Trophoblast cell (in vitro differentiated cells and primary cell): ENCODE results near the gene ITSN2.

ENCODE experiments used
- DNase-seq, 2 donors: peaks; one replicate each; pipeline ENCODE4 v3.0.0-alpha.2; 2016
- H2AFZ ChIP-seq: 2 replicates; pipeline ENCODE4 v1.6.1; 2013; ENCODE audit warnings: low read length, moderate library complexity, mild to moderate bottlenecking; ENCODE audit not compliant: insufficient read depth, poor library complexity
- H2AK5ac ChIP-seq: 2 replicates; pipeline ENCODE4 v1.6.1; 2013; ENCODE audit warnings: mild to moderate bottlenecking, low read length
- H2BK120ac ChIP-seq: 2 replicates; pipeline ENCODE4 v1.6.1; 2013; ENCODE audit warnings: low read length, mild to moderate bottlenecking, moderate library complexity; ENCODE audit not compliant: insufficient read depth, poor library complexity
- H2BK12ac ChIP-seq: 2 replicates; pipeline ENCODE4 v1.6.1; 2013; ENCODE audit warnings: mild to moderate bottlenecking, low read length, moderate library complexity
- H2BK5ac ChIP-seq: 2 replicates; pipeline ENCODE4 v1.6.1; 2013; ENCODE audit warnings: low read length, low read depth, moderate library complexity, mild to moderate bottlenecking; ENCODE audit not compliant: poor library complexity
- H3K14ac ChIP-seq: 2 replicates; pipeline ENCODE4 v1.6.1; 2013; ENCODE audit warnings: mild to moderate bottlenecking, low read length
- H3K18ac ChIP-seq: 2 replicates; pipeline ENCODE4 v1.6.1; 2013; ENCODE audit warnings: mild to moderate bottlenecking, low read length
- H3K23ac ChIP-seq: 2 replicates; pipeline ENCODE4 v1.6.1; 2013; ENCODE audit warnings: low read length
- H3K27ac ChIP-seq: 2 replicates; pipeline ENCODE4 v1.5.1; 2013; ENCODE audit warnings: low read depth, mild to moderate bottlenecking, inconsistent platforms, low read length, moderate library complexity
- H3K27me3 ChIP-seq: 2 replicates; pipeline ENCODE4 v1.6.1; 2013; ENCODE audit warnings: inconsistent platforms, mild to moderate bottlenecking, low read length, moderate library complexity; ENCODE audit not compliant: insufficient read depth
- H3K36me3 ChIP-seq, 2 experiments: 1 replicate in 1 of 2; 2 replicates in 1 of 2; pipeline ENCODE4 v1.6.1; 2013; ENCODE audit warnings: low read length in 2 of 2, mild to moderate bottlenecking in 2 of 2, moderate library complexity in 1 of 2; ENCODE audit not compliant: insufficient read depth in 2 of 2, control insufficient read depth in 1 of 2
- H3K4ac ChIP-seq: 2 replicates; pipeline ENCODE4 v1.6.1; 2013; ENCODE audit warnings: low read depth, mild to moderate bottlenecking, low read length, moderate library complexity
- H3K4me1 ChIP-seq, 2 experiments: 1 replicate in 1 of 2; 2 replicates in 1 of 2; pipeline ENCODE4 v1.6.1; 2013; ENCODE audit warnings: low read length in 2 of 2, mild to moderate bottlenecking in 2 of 2, moderate library complexity in 1 of 2; ENCODE audit not compliant: insufficient read depth in 2 of 2, control insufficient read depth in 1 of 2
- H3K4me2 ChIP-seq: 2 replicates; pipeline ENCODE4 v1.6.1; 2013; ENCODE audit warnings: inconsistent platforms, mild to moderate bottlenecking, low read length, moderate library complexity
- H3K4me3 ChIP-seq: 2 replicates; pipeline ENCODE4 v1.5.1; 2013; ENCODE audit warnings: mild to moderate bottlenecking, low read depth, low read length, inconsistent platforms
- H3K79me1 ChIP-seq: one replicate; pipeline ENCODE4 v1.6.1; 2013; ENCODE audit warnings: low read length
- H3K79me2 ChIP-seq: 2 replicates; pipeline ENCODE4 v1.6.1; 2013; ENCODE audit warnings: low read length, mild to moderate bottlenecking; ENCODE audit not compliant: control insufficient read depth, insufficient read depth, poor library complexity
- H3K9ac ChIP-seq: 2 replicates; pipeline ENCODE4 v1.6.1; 2013; ENCODE audit warnings: mild to moderate bottlenecking, low read length
- H3K9me3 ChIP-seq: 2 replicates; pipeline ENCODE4 v1.6.1; 2013; ENCODE audit warnings: low read depth, mild to moderate bottlenecking, control low read depth, inconsistent platforms, low read length; ENCODE audit not compliant: insufficient read depth
- H4K12ac ChIP-seq: 2 replicates; pipeline ENCODE4 v1.6.1; 2013; ENCODE audit warnings: low read depth, mild to moderate bottlenecking, low read length, moderate library complexity
- H4K8ac ChIP-seq: 2 replicates; pipeline ENCODE4 v1.6.1; 2013; ENCODE audit warnings: low read depth, mild to moderate bottlenecking, low read length, moderate library complexity
- H4K91ac ChIP-seq: one replicate; pipeline ENCODE4 v1.6.1; 2013; ENCODE audit warnings: low read depth, mild to moderate bottlenecking, low read length, moderate library complexity
- whole genome bisulfite sequencing: extraction: QIAGEN DNeasy Blood & Tissue Kit; methylation state at CpG from one replicate; pipeline ENCODE4 v1.1.7; 2013; ENCODE audit warnings: missing lambda C conversion rate; ENCODE audit not compliant: insufficient read length, insufficient coverage; ENCODE audit errors: extremely low coverage; 5-methylcytosine and 5-hydroxymethylcytosine counted together

The ITSN2 gene

DNA sequence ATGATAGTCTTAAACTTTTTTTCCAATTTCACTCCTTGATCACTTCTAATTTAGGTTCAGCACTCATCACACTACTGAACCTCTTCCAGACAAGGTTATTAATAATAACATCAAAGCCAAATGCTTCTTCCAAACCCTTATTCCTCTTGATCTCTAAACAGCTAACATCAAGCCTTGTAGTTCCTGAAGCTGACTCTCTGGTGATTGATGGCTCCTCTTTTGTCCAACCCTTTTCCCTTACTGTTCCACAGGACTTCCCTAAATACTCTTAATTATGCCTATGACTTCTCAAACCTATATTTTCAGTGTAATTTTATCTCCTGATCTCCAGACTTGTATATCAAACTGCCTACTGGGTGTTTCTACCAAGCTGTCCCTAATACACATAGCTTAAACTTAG lies 101.6 kb downstream of the ITSN2 start:
- Histone ChIP-seq H3K14ac (no peak overlapping the region), H2BK5ac (no peak overlapping the region), H2AK5ac (no peak overlapping the region), H4K91ac (no peak overlapping the region), H3K23ac (no peak overlapping the region), H2BK120ac (no peak overlapping the region), H3K79me1 (no peaks in the 10 kb centered on the region), H3K27me3 (no peaks in the 10 kb centered on the region), H3K18ac (no peak overlapping the region), H3K9me3 (no peaks in the 10 kb centered on the region), H3K36me3 (peaks cover 0 to 3% of the 10 kb centered on the region in 2 experiments), H3K4me2 (no peak overlapping the region), H2AFZ (no peak overlapping the region), H3K79me2 (no peaks in the 10 kb centered on the region), H4K12ac (no peak overlapping the region), H3K4me3 (no peak overlapping the region), H3K4me1 (no peaks in the 10 kb centered on the region), H3K4ac (no peak overlapping the region), H2BK12ac (no peak overlapping the region), H4K8ac (no peak overlapping the region), H3K27ac (no peak overlapping the region), H3K9ac (no peak overlapping the region)
- DNase-seq, result no peak

DNA sequence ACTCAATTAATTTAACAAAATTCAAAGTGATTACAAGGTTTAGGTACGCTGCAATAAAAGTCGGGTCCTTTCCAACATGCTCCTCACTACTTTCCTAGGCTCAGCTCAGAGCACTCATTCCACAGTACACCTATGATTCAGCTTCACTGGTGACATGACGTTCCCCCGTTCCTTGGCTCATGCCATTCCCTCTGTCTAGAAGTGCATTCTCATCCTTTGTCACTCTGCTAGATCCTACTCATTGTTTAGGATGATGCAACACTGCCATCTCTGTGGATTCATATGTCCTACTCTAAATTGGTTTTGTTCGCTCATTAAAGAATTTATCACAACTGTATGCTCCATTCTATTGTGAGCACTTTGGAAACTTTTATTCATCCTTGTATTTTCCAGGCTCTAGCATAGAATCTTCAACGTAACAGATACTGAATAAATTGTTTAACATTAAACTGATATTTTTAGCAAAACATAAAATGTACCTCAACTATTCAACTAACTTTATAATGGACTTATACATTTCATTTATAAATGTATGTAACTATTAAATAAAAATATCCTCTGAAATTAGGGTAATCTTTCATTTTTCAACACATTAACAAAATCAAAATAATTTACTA lies 106.9 kb downstream of the ITSN2 start:
- H2AFZ ChIP-seq, result no peak overlapping the region
- H3K79me1 ChIP-seq, result no peaks in the 10 kb centered on the region
- no peak overlapping the region for H3K27ac ChIP-seq
- no peak overlapping the region for H2BK5ac ChIP-seq
- H3K23ac ChIP-seq, result no peak overlapping the region
- H3K9ac ChIP-seq, result no peak overlapping the region
- no peaks in the 10 kb centered on the region for H3K27me3 ChIP-seq
- no peak overlapping the region for H2AK5ac ChIP-seq
- no peak overlapping the region for H4K12ac ChIP-seq
- H3K14ac ChIP-seq, result no peak overlapping the region
- no peak overlapping the region for H3K4me2 ChIP-seq
- H2BK12ac ChIP-seq, result no peak overlapping the region
- H3K4me3 ChIP-seq, result no peak overlapping the region
- H3K18ac ChIP-seq, result no peak overlapping the region
- H2BK120ac ChIP-seq, result no peak overlapping the region
- no peaks in the 10 kb centered on the region for H3K79me2 ChIP-seq
- no peak overlapping the region for H4K8ac ChIP-seq
- no peaks in the 10 kb centered on the region for H3K4me1 ChIP-seq
- H4K91ac ChIP-seq, result no peak overlapping the region
- peak; percentile 43 to 74 for DNase-seq
- no CpG with 5 or more reads among the region's 6 CpGs for WGBS
- H3K36me3 ChIP-seq, result peaks cover 0 to 2% of the 10 kb centered on the region in 2 experiments
- H3K4ac ChIP-seq, result no peak overlapping the region
- no peaks in the 10 kb centered on the region for H3K9me3 ChIP-seq

DNA sequence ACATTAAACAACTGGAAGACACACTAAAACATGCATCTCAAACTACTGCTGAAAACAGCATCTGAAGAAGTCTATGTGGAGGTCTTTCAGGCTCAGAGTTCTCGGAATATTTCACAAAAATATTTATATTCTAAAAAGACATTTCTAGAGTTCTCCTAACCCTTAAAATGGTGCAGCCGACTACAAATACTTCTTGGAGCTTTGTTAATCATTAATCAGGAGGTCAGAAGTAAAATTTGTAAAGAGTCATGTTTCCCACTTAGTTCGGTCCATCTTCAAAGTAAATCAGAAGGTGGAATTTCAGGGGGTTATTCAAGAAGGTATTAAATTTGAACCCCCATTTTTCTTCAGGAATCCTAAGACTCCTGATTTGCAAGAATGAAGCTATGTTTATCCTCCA lies 112.7 kb downstream of the ITSN2 start:
- no peak for DNase-seq
- Histone ChIP-seq H3K23ac (no peak overlapping the region), H3K27ac (no peak overlapping the region), H2AFZ (no peak overlapping the region), H4K12ac (no peak overlapping the region), H3K18ac (no peak overlapping the region), H3K4me1 (no peaks in the 10 kb centered on the region), H3K36me3 (peaks cover 2 to 5% of the 10 kb centered on the region in 2 experiments), H3K27me3 (no peaks in the 10 kb centered on the region), H2BK5ac (no peak overlapping the region), H3K4me2 (no peak overlapping the region), H4K8ac (no peak overlapping the region), H4K91ac (no peak overlapping the region), H3K14ac (no peak overlapping the region), H2BK12ac (no peak overlapping the region), H3K9me3 (no peaks in the 10 kb centered on the region), H3K79me1 (no peaks in the 10 kb centered on the region), H2BK120ac (no peak overlapping the region), H2AK5ac (no peak overlapping the region), H3K4ac (no peak overlapping the region), H3K4me3 (no peak overlapping the region), H3K9ac (no peak overlapping the region), H3K79me2 (no peaks in the 10 kb centered on the region)
- WGBS, result no CpG with 5 or more reads among the region's 3 CpGs

DNA sequence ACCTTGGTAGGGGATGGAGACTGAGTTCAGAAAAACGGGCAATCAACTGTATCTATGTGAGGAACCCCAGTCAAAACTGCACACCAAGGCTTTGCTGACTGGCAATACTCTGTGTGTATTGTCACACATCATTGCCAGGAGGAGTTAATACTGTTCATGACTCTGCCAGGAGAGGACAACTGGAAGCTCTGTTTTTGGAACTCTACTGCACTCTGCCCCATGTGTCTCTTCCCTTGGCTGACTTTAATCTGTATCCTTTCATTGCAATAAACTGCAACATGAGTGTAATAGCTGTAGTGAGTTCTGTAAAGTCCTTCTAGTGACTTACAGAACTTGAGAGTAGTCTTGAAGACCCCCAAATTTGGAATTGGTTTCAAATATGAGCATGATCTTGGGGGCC lies 113.2 kb downstream of the ITSN2 start:
- WGBS, result no CpG with 5 or more reads among the region's 1 CpG
- no peak overlapping the region for H2BK5ac ChIP-seq
- H4K12ac ChIP-seq, result no peak overlapping the region
- H3K27me3 ChIP-seq, result no peaks in the 10 kb centered on the region
- no peak overlapping the region for H4K8ac ChIP-seq
- H3K36me3 ChIP-seq, result peaks cover 2 to 5% of the 10 kb centered on the region in 2 experiments
- H3K27ac ChIP-seq, result no peak overlapping the region
- no peaks in the 10 kb centered on the region for H3K79me1 ChIP-seq
- H2BK120ac ChIP-seq, result no peak overlapping the region
- H3K4ac ChIP-seq, result no peak overlapping the region
- no peak overlapping the region for H3K9ac ChIP-seq
- DNase-seq, result no peak
- no peak overlapping the region for H3K4me2 ChIP-seq
- H3K9me3 ChIP-seq, result no peaks in the 10 kb centered on the region
- H3K23ac ChIP-seq, result no peak overlapping the region
- no peak overlapping the region for H2BK12ac ChIP-seq
- no peaks in the 10 kb centered on the region for H3K4me1 ChIP-seq
- H3K18ac ChIP-seq, result no peak overlapping the region
- H2AFZ ChIP-seq, result no peak overlapping the region
- no peak overlapping the region for H3K4me3 ChIP-seq
- H3K79me2 ChIP-seq, result no peaks in the 10 kb centered on the region
- H2AK5ac ChIP-seq, result no peak overlapping the region
- H3K14ac ChIP-seq, result no peak overlapping the region
- H4K91ac ChIP-seq, result no peak overlapping the region
